ENCODE results near the gene SEPTIN8.

Gene SEPTIN8

GRCh38 chr5:132748522-132749000 lies 28.5 kb downstream of the SEPTIN8 start:
- no peak for DNase-seq (ENCODE audit: low read depth)

GRCh38 chr5:132747616-132748440 lies 29.2 kb downstream of the SEPTIN8 start:
- DNase-seq (ENCODE audit: low read depth), result peak; percentile 53

- DNase-seq (ENCODE audit: low read depth), result peak; percentile 64
Measured at GRCh38 chr5:132746954-132747615, 30.0 kb downstream of the SEPTIN8 start, which contains the start of gene CCNI2. CCNI2 (plus strand) TSS chr5:132747426; CDS start chr5:132747496, 70 bp downstream.

GRCh38 chr5:132746592-132746953 lies 30.5 kb downstream of the SEPTIN8 start:
- no peak for DNase-seq (ENCODE audit: low read depth)

- DNase-seq (ENCODE audit: low read depth), result no peak
Measured at GRCh38 chr5:132744659-132745058, 32.4 kb downstream of the SEPTIN8 start.

- no peak for DNase-seq (ENCODE audit: low read depth)
Measured at GRCh38 chr5:132742626-132743025, 34.4 kb downstream of the SEPTIN8 start.

GRCh38 chr5:132742158-132742557 lies 34.9 kb downstream of the SEPTIN8 start:
- no peak for DNase-seq (ENCODE audit: low read depth)

- DNase-seq (ENCODE audit: low read depth), result no peak
Measured at GRCh38 chr5:132739232-132739631, 37.8 kb downstream of the SEPTIN8 start.

GRCh38 chr5:132737982-132738681 lies 38.9 kb downstream of the SEPTIN8 start:
- DNase-seq (ENCODE audit: low read depth), result no peak

- peak; percentile 98 for DNase-seq (ENCODE audit: low read depth)
Measured at GRCh38 chr5:132736853-132737833, 39.9 kb downstream of the SEPTIN8 start, which contains the start of gene KIF3A. KIF3A (minus strand) TSS chr5:132737546; CDS start chr5:132737419, 127 bp downstream.

- DNase-seq (ENCODE audit: low read depth), result no peak
Measured at GRCh38 chr5:132734687-132735086, 42.4 kb downstream of the SEPTIN8 start.

GRCh38 chr5:132733499-132734148 lies 43.4 kb downstream of the SEPTIN8 start:
- DNase-seq (ENCODE audit: low read depth), result no peak

GRCh38 chr5:132729896-132730295 lies 47.1 kb downstream of the SEPTIN8 start:
- no peak for DNase-seq (ENCODE audit: low read depth)

- DNase-seq (ENCODE audit: low read depth), result no peak
Measured at GRCh38 chr5:132725745-132726144, 51.3 kb downstream of the SEPTIN8 start.

GRCh38 chr5:132718544-132719312 lies 58.3 kb downstream of the SEPTIN8 start:
- no peak for DNase-seq (ENCODE audit: low read depth)

GRCh38 chr5:132714456-132715307 lies 62.4 kb downstream of the SEPTIN8 start:
- no peak for DNase-seq (ENCODE audit: low read depth)

GRCh38 chr5:132708645-132709044 lies 68.4 kb downstream of the SEPTIN8 start:
- no peak for DNase-seq (ENCODE audit: low read depth)

GRCh38 chr5:132704875-132705274 lies 72.2 kb downstream of the SEPTIN8 start:
- no peak for DNase-seq (ENCODE audit: low read depth)
